HEK293 (cell line): Measurements from ENCODE around the gene TLR8.

Experiments
- CTCF ChIA-PET: fragments of 350-600 bp; formaldehyde crosslinking; extraction: SDS; loops from one replicate; lab custom pipeline; 2021; ENCODE audit warnings: antibody characterized with exemption; lab: Yijun Ruan, JAX
- POLR2A ChIA-PET: fragments of 300-600 bp; formaldehyde crosslinking; extraction: SDS; loops from one replicate; lab custom pipeline; 2020; ENCODE audit warnings: antibody characterized with exemption, inconsistent platforms; lab: Yijun Ruan, JAX
- H3K27ac ChIP-seq: fragments of 200-500 bp; sonication (Bioruptor generic); 2 replicates; pipeline ENCODE4 v1.5.1; 2014; ENCODE audit warnings: low read depth, low read length, control low read depth, inconsistent platforms; ENCODE audit errors: extremely low read depth
- H3K36me3 ChIP-seq, 2 experiments: fragments of 200-500 bp in 1 of 2; sonication (Bioruptor generic) in 1 of 2; 1 replicate in 1 of 2; 2 replicates in 1 of 2; pipeline ENCODE4 v1.5.1; 2014 to 2017; ENCODE audit warnings: inconsistent platforms in 2 of 2, low read length in 2 of 2; ENCODE audit not compliant: control insufficient read depth in 2 of 2, insufficient read depth in 1 of 2
- H3K4me1 ChIP-seq: fragments of 200-500 bp; sonication (Bioruptor generic); 2 replicates; pipeline ENCODE4 v1.5.1; 2014; ENCODE audit warnings: mild to moderate bottlenecking, low read length, inconsistent platforms; ENCODE audit not compliant: control insufficient read depth, insufficient read depth
- H3K4me3 ChIP-seq: 2 replicates; pipeline ENCODE4 v1.5.1; 2011; ENCODE audit warnings: low read depth, mild to moderate bottlenecking, control low read depth, low read length, moderate library complexity
- H3K9me3 ChIP-seq: fragments of 200-500 bp; sonication (Bioruptor generic); 2 replicates; pipeline ENCODE4 v1.5.1; 2014; ENCODE audit warnings: low read depth, low read length, inconsistent platforms; ENCODE audit not compliant: control insufficient read depth, insufficient read depth
- IKZF3 ChIP-seq: fragments of 450-650 bp; IDR thresholded peaks from 2 replicates; pipeline ENCODE4 v1.5.0; 2018; ENCODE audit warnings: missing biosample characterization, mild to moderate bottlenecking, missing genetic modification characterization, moderate library complexity
- INSM2 ChIP-seq: fragments of 450-650 bp; formaldehyde crosslinking; IDR thresholded peaks from 2 replicates; pipeline ENCODE4 v1.5.1; 2016; ENCODE audit warnings: missing biosample characterization, missing genetic modification characterization
- MZF1 ChIP-seq: fragments of 450-650 bp; formaldehyde crosslinking; IDR thresholded peaks from 2 replicates; pipeline ENCODE4 v1.5.1; 2017; ENCODE audit warnings: missing biosample characterization, missing genetic modification characterization, borderline replicate concordance
- PRDM10 ChIP-seq: fragments of 450-650 bp; formaldehyde crosslinking; IDR thresholded peaks from 2 replicates; pipeline ENCODE4 v1.5.1; 2016; ENCODE audit warnings: missing biosample characterization, missing genetic modification characterization
- PRDM4 ChIP-seq: fragments of 450-650 bp; formaldehyde crosslinking; IDR thresholded peaks from 2 replicates; pipeline ENCODE4 v1.5.1; 2017; ENCODE audit warnings: missing biosample characterization, missing genetic modification characterization
- REPIN1 ChIP-seq: fragments of 450-650 bp; formaldehyde crosslinking; IDR thresholded peaks from 2 replicates; pipeline ENCODE4 v1.5.1; 2017; ENCODE audit warnings: missing biosample characterization, missing genetic modification characterization, low read depth
- REST ChIP-seq: fragments of 450-650 bp; formaldehyde crosslinking; IDR thresholded peaks from 2 replicates; pipeline ENCODE4 v1.5.1; 2016; ENCODE audit warnings: missing biosample characterization, missing genetic modification characterization
- SCRT2 ChIP-seq: fragments of 450-650 bp; formaldehyde crosslinking; IDR thresholded peaks from 2 replicates; pipeline ENCODE4 v1.5.1; 2016; ENCODE audit warnings: missing biosample characterization, missing genetic modification characterization
- ZBTB7A ChIP-seq: fragments of 450-650 bp; formaldehyde crosslinking; IDR thresholded peaks from 2 replicates; pipeline ENCODE4 v1.5.1; 2016; ENCODE audit warnings: low read depth, missing biosample characterization, missing genetic modification characterization
- ZFP69B ChIP-seq: fragments of 450-650 bp; formaldehyde crosslinking; IDR thresholded peaks from 2 replicates; pipeline ENCODE4 v1.5.1; 2016; ENCODE audit warnings: missing biosample characterization, missing genetic modification characterization
- ZNF140 ChIP-seq: fragments of 450-650 bp; formaldehyde crosslinking; IDR thresholded peaks from 2 replicates; pipeline ENCODE4 v1.5.1; 2016; ENCODE audit warnings: missing biosample characterization, missing genetic modification characterization
- ZNF2 ChIP-seq: fragments of 450-650 bp; formaldehyde crosslinking; IDR thresholded peaks from 2 replicates; pipeline ENCODE4 v1.5.1; 2016; ENCODE audit warnings: missing biosample characterization, missing genetic modification characterization
- ZNF280D ChIP-seq: fragments of 450-650 bp; formaldehyde crosslinking; IDR thresholded peaks from 2 replicates; pipeline ENCODE4 v1.5.1; 2016; ENCODE audit warnings: missing biosample characterization, missing genetic modification characterization
- ZNF391 ChIP-seq: fragments of 450-650 bp; formaldehyde crosslinking; IDR thresholded peaks from 2 replicates; pipeline ENCODE4 v1.5.1; 2016; ENCODE audit warnings: low read depth, missing biosample characterization, missing genetic modification characterization, borderline replicate concordance
- ZNF645 ChIP-seq: fragments of 450-650 bp; formaldehyde crosslinking; IDR thresholded peaks from 2 replicates; pipeline ENCODE4; 2016; ENCODE audit warnings: missing biosample characterization, missing genetic modification characterization

Gene TLR8

GRCh38 chrX:12906046-12906761 is at the start of gene TLR8:
TSS of gene TLR8 (plus strand) at chrX:12906620. CDS start at chrX:12906707, 87 bp downstream.
- no peak within 1 kb of the TSS for H3K4me3 ChIP-seq

More at GRCh38 chrX:12906046-12906761, at the start of gene TLR8:
- no peak for TF ChIP-seq ZNF391 (tag by site-specific recombination)
- no peak for TF ChIP-seq PRDM4 (tag by site-specific recombination)
- no peak for TF ChIP-seq INSM2 (tag by site-specific recombination)
- no peak for TF ChIP-seq ZNF2 (tag by site-specific recombination)
- TF ChIP-seq ZNF645, result no peak
- no peak for TF ChIP-seq PRDM10 (tag by site-specific recombination)
- TF ChIP-seq ZBTB7A, result no peak
- no peak for TF ChIP-seq ZNF280D
- no peak for TF ChIP-seq REST (tag by site-specific recombination)
- no peak for TF ChIP-seq ZNF140 (tag by site-specific recombination)
- TF ChIP-seq IKZF3, result no peak
- TF ChIP-seq SCRT2, result no peak
- no peak for TF ChIP-seq REPIN1 (tag by site-specific recombination)
- TF ChIP-seq MZF1 (tag by site-specific recombination), result no peak
- TF ChIP-seq ZFP69B (tag by site-specific recombination), result no peak
- Histone ChIP-seq H3K27ac (no peak within 1 kb of the TSS), H3K9me3 (no peaks in the 10 kb centered on the region), H3K4me1 (no peaks in the 10 kb centered on the region), H3K36me3 (no peaks in the 10 kb centered on the region)
- ChIA-PET CTCF (interaction anchor here (1.1 to 1.6 kb wide), 2 partner anchors 41 to 737 kb away, joined by 3 read pairs; no protein-coding TSS in a partner anchor), POLR2A (no interaction called here)
